HG02759 (cell line): Measurements from ENCODE around the gene NKG7.

Source experiments
- ATAC-seq: cut with Tn5 transposase; IDR thresholded peaks from one replicate; pipeline ENCODE4 v1.9.1; 2021; ENCODE audit warnings: mild to moderate bottlenecking, moderate library complexity; ENCODE audit not compliant: unreplicated experiment

Gene NKG7

DNA sequence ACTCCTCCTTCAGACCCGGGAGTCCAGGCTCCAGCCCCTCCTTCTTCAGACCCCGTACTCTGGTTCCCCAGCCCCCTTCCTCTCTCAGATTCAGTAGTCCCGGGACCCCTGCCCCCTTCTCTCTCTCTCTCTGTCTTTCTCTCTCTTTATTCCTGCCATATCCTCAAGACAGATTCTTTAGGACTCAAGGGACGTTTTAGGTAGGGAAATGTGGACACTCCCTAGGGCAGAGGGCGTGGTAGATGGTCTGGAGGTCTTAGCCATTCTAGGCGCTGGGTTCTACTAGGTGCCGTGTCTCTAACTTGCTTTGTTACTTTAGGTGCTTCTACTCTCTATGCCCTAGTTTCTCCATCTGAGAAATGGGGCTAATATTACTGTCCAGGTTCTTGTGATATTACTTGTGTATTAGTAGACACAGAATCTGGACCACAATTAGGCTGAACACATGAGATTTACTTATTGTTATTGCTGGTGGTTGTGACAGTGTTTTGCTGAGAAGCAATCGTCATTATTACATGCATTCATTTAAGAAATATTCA is 18.7 kb upstream of the NKG7 start:
- ATAC-seq: no peak

DNA sequence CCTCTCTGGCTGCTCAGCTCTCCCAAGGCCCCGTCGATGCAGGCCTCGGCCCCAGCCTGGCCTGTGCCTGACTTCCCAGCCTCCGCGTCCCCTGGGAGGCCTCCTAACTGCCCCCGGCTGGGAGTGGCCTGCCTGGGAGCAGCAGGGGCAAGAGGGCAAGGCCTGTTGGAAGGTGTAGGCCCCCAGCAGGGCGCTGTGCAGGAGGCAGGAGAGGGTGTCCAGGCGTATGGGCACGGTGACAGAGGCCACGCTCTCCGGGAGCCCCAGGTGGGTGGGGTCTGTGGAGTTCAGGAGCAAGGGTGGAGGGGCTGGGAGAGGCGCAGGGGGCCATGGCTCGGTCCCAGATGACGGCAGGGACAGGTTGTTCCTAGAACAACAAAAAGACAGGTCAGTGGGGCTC is 16.7 kb upstream of the NKG7 start:
- no peak for ATAC-seq

DNA sequence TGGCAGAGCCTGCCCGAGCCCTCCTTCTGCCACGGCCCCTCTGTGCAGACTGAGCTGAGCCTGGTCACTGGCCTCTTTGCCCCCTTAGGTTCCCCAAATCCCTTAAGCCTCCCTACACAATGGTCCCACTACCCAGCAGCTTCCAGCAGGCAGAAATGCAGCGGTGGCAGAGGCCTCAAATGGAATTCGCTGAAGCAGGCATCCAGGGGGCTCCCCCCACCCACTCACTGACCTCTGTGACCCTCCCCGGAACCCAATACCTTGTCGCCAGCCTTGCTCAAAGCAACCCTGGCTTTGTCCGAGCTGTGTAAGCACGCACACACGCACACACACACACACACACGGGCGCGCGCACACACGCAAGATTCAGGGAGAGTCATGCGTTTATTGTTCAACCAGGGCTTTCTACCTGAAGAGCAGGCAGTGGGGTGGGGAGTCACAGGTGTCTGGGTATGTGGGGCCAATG is 15.5 kb upstream of the NKG7 start, which contains the start of gene LIM2:
Gene LIM2, minus strand, starts transcription at position 51 of the 466 bp plus-strand sequence. CDS start 531 bp downstream, outside the sequence.
- ATAC-seq: no peak

DNA sequence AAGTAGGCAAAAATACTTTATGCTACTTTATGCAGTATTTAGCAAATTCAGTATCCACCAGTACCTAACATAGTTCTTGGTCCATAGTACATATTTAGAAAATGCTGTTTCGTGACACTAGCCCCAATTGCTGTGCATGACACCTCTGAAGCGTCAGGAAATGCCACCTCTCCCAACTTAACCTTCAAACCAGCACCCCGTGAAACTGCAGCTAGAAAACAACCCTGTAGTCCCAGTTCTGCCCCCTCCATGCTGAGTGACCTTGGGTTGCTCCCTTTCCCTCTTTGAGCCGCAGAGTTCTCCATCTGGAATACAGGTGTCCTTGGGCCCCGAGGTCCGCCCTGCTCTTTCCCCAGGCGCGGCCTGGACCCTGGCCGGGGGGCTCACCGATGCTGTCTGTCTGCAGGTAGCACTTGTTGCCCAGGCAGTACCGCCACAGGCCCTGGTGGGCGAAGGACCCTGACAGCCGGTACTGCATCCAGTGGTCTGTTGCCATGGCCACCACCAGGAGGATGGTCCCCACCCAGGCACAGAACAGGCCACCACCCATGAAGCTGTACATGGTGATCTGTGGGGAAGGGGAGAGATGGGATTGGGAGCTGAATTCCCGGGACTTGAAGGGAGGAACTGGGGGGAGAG is 14.5 kb upstream of the NKG7 start:
- ATAC-seq: no peak

DNA sequence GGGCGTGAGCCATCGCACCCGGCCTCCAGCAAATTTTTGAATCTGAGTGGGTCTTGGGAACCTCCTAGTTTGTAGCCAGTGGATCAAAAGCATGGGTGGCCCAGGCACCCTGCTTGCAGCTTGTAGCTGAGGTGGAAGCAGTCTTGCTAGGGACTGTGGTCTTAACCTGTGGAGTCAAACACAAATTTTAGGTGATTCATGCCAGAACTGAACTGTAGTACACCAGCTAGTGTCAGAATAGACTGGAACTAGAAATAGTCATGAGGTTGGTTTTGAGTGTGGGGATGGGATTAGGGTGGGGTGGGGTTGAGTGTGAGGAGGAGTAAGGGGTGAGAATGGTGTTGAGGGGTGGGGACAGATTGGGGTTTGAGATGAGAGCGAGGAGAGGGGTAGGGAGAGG is 9.6 kb upstream of the NKG7 start:
- no peak for ATAC-seq

DNA sequence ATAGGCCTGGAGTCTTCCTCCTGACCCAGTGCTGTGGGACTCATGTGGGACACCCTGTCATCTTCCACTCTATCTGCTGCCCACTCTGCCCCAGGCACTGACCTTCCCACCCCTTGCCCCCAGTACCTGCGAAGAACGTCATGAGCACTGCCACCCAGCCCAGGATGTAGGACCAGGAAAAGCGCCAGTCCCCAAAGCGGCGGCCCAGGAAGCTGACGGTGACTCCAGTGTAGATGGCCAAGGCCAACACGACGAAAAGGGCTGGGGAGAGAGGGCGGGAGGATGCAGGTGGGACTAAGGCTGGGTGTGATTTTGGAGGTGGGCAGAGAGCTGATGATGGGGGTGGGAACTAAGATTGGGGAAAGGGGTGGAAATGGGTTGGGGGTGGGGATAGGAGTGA is 7.9 kb upstream of the NKG7 start:
- ATAC-seq: no peak

DNA sequence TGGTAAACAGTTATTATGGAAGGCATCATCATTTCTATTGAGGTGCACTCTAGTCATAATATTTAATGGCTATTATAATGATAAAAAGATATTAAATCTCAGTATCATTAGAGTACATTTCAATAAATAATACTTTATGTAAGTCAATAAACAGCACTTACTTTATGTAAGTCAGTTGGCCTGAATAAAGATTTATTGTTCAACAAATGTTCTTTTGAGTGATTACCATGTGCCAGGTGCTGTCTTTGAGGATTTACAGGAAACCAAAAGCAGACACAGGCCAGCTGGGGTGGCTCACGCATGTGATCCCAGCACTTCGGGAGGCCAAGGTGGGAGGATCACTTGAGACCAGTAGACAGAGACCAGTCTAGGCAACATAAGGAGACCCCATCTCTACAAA is 5.0 kb upstream of the NKG7 start:
- no peak for ATAC-seq

DNA sequence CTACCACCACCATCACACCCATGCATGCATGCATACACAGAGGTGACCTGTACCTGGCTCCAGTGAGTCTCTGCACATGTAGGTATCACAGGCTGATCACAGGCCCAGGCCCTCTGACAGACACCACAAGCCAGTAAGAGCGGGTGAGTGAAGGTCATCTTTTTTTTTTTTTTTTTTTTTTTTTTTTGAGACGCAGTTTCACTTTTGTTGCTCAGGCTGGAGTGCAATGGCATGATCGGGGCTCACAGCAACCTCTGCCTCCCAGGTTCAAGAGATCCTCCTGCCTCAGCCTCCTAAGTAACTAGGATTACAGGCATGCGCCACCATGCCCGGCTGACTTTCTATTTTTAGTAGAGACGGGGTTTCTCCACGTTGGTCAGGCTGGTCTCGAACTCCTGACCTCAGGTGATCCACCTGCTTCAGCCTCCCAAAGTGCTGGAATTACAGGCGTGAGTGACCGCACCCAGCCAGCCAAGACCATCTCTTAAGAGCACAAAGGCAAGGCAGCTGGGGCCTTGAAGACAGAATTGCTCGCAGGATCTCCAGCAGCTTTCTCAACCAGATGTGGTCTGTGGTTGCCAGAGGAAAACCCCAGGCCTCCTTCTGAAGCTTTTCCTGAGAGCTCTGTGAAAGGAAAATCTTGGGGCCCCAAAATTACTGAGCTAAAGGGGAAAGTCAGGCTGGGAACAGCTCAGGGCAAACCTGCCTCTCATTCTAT is 3.2 kb upstream of the NKG7 start:
- ATAC-seq: no peak

DNA sequence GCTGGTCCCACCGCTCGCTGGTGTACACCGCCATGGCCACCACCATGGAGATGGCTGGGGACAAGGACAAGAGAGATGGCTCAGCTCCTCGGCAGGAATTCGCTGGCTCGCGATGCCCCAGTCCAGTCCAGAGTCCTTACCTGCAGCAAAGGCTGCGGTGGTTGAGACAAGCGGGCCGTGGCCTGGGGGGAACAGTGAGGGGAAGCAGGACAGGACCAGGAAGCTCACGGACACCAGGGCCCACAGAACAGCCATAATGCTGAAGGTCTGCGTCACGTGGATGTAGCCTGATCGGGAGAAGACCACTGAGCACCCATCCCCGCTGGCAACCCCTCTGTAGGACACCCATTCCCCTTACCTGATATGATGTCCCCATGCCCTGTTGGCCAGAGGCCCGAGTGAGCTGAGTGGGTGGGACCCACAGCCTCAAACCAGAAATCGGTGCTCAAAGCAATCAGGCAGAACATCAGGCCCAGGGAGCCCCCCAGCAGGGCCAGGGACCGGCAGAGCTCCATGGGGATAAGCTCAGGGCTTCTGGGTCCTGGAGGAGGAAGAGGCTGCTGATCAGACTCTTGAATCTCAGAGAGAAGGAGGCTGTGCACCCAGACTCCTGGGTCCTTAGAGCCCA is 319 bp downstream of the NKG7 start:
- no peak for ATAC-seq

DNA sequence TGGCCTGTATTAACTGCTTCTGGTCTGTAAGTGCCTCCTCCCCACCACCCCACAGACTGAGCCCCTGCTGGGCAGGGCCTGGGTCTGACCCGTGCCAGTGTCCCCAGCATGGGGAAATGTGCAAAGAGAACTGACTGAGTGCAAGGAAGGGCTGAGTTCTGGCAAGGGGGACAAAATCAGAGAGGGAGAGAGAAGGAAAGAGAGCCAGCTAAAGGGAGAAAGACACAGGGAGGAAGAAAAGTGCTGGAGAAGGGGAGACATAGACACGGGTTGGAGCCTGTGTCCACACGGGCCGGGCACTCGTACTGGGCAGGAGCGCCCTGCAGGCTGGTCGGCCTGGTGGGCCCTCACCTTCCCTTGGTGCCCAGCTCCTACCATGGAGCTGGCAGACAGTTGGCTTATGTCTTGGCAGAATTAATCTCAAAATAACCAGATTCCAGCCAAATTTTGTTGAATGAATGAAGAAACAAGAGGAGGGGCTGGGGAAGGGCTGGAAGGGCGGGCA is 1.2 kb downstream of the NKG7 start:
- no peak for ATAC-seq

DNA sequence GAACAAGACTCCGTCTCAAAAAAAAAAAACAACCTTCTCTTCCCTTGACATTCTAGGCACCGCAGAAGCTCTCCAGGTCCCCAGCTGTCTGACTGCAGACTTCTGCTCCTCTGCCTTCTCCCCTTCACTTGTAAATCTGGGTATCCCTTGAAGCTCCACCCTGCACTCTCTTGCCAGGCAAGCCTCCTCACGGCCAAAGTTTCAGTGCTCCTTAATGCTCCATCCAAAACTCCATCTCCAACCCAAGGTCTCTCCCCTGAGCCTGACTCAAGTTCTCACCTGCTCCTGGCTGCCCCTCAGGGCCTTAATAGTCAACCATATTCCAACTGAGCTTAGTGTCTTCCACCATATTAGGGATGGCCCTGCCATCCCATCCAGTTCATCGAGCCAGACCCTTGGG is 2.2 kb downstream of the NKG7 start:
- ATAC-seq: no peak

DNA sequence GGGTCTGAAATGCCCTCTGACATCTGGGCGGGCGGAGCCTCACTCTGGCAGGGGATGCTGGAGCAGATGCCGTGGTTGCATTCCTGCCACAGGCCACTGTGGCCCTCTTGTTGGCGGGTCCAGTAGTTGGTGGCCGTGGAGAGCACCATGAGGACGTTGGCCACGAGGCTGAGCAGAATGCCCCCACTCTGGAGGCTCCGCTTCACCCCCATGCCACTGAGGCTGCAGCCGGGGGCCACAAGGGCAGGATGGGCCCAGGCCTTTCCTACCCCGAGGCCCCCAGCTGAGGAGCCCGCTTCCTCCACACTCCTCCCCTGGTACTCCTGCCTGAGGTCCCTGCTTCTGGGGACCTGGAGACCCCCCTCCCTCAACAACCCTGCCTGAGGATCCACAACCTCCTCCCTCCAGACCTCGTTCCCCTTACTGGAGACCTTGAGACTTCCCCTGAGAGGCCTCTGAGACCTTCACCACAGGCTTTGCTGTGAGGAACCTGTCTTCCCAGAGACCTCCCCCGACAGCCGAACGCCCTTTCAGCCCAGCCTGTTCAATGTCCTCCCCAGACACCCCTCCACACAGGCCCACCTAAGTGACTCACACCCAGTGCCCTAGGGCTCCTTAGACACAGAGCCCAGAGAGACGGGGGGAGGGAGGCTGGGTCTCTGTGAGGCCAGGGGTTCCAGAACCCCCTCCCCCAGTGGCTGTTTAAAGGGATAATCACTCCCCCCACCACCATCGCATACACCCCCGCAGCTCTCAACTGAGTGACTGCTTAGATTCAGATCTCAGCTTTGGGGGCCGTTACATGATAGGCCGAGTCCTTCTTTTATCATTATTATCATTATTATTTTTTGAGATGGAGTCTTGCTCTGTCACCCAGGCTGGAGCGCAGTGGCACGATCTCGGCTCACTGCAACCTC is 3.8 kb downstream of the NKG7 start, which contains the start of gene CLDND2:
Gene CLDND2, minus strand, starts transcription at position 638 of the 917 bp plus-strand sequence. Its CDS starts 426 bp downstream, at position 212.
- no peak for ATAC-seq

DNA sequence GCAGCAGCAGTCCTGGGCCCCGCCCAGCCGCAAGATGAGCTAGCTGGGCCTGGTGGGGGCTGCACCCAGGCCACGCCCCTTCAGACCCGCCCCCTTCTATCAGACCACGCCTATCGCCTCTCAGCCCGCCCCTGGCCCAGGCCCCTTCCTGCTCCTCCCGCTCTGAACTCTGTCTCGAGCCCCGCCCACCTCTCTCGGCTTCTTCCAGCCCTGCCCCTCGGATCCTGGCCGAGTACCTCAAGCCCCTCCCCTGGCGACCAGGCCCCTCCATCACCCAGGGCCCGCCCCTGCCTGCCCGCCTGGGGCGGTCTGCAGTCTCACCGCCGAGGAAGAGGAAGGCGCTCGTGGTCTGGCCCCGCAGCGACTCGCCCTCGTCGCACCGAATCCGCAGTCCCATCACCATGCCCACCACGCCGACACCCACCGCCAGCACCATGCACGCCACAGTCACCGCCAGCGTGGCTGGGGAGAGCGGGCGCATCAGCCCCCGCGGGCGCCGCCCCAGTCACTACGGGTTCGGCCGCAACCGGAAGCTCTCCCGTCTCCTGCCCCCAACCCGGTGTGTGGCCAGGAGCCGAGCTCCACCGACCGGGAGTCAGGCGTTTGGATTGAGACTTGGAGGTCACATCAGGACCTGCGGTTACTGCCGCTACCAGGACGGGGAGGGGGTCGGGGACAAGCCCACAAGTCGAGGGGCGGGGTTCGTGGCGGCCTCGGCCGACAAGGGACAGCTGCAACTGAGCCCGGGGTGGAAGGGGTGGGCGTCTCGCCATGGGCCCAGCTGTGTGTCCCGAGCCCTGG is 4.7 kb downstream of the NKG7 start:
- ATAC-seq: peak; percentile 79

DNA sequence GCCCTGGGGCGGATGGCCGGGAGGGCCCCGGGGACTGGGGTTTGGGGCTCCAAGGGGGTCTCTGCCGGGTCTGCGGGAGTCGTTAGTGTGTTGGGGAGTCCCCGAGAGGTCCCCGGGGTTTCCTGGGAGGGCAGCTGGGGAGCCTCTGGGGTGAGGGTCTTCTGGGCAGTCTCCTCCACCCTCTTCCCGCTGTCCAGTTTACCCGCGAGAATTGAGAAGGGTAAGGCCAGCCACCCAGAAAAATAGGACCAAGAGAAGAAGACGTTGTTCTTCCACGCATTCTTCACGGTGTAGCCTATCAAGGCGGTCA is 5.2 kb downstream of the NKG7 start:
- peak; percentile 4 for ATAC-seq

DNA sequence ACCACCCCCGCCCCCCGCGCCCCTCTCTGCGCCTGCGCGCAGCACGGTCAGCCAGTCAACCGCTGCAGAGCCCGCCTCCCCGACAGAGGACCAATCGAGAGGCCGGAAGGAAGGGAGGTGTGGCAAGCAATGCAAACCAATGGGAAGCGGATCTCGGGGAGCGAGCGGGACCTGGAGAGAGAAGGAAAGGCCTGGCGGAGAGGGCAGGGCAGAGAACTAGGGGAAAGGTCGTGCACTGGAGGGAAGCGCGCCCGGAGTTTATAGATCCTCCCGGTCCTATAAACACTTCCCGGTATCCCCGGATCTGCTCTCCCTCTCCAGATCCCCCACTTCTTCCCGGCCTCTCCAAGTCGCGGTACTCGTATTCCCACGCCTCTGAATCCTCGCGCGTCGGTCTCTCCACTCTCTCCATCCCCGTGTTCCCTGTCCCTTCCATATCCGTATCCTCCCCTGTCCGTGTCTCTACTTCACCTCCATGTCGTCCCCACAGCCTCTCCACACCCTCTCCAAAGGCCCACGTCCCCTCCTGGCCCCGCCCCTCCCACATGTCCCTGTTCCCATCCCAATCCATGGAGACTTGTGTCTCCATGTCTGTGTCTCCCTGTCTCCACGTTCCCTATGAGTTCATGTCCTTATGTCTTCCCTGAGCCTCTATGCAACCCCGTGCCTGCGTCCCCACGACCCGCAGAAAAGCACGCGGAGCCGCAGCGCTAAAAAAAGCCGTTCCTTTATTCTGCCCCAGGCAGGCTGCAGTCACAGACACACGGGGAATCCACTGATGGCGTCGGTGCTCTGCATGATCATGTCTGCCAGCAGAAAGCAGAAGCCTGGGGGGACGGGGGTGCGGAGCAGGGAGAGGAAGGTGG is 5.8 kb downstream of the NKG7 start:
- ATAC-seq: peak; percentile 46

DNA sequence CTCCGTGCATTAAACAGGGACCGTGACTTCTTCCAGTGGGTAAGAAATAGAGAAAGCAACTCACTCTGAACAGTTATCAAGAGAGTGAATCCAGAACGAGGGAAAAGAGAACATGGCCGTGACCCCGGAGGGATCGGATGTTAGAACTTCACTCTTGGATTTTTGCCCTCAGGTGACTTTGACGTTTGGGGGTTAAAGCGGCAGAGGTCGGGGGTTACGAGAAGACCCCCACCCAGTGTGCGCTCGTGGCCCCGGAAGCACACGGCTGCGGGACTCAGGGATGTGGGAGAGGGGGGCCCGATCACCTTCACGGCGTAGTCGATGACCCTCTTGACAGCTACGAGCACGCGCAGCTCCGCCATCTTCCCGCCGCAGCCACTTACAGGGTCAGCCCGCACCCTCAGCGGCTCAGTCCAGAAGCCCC is 6.5 kb downstream of the NKG7 start, which contains the start of gene ETFB:
Gene ETFB, minus strand, starts transcription at position 424 of the 424 bp plus-strand sequence. Its CDS starts 62 bp downstream, at position 362.
- ATAC-seq: no peak

DNA sequence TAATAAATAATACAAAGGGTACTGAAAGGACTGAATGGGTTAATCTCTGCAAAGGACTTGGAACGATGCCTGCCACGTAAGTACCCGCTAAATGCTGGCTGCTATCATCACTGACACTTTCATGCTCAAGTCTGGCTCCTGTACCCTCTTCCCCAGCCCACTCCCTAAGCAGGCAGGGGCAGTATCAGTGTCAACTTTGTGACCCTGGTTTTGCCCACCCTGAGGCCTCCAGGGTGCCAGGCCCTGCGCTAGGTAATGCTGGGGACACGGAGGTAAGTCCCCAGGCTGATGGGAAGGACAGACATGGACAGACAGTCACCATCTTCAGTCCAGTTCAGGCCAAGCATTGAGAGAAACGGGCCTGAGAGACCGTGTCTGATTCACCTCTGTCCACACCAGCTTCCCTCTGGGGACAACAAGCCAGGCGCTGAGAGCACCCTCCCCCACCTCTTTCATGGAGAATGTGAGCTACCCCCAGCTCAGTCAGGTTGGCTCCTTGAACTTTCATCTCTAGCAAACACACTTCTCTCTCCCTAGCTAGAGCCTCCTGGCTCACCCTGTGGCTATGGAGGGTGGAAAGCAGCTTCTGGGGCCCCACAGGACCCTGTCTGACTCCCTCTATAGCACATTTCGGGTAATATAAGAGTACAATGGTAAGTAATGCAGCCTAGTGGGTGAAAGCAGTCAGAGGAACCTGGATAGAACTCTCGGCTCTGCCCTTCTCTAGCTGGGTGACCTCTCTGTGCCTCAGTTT is 7.1 kb downstream of the NKG7 start:
- ATAC-seq: no peak
